ENCODE measurements around the gene NFIA. TPM values are rescaled to one million over a fixed set of nuclear protein-coding genes. Genes with fewer than 3 reads are reported as not detected.

NFIA gene
- total and polyA plus RNA-seq, 9 of the 15 experiments (the other 6 are each of a cell fraction or from before 2014, with no cell fraction given), result 5.3 to 24.9 (median 9.8) TPM

DNA sequence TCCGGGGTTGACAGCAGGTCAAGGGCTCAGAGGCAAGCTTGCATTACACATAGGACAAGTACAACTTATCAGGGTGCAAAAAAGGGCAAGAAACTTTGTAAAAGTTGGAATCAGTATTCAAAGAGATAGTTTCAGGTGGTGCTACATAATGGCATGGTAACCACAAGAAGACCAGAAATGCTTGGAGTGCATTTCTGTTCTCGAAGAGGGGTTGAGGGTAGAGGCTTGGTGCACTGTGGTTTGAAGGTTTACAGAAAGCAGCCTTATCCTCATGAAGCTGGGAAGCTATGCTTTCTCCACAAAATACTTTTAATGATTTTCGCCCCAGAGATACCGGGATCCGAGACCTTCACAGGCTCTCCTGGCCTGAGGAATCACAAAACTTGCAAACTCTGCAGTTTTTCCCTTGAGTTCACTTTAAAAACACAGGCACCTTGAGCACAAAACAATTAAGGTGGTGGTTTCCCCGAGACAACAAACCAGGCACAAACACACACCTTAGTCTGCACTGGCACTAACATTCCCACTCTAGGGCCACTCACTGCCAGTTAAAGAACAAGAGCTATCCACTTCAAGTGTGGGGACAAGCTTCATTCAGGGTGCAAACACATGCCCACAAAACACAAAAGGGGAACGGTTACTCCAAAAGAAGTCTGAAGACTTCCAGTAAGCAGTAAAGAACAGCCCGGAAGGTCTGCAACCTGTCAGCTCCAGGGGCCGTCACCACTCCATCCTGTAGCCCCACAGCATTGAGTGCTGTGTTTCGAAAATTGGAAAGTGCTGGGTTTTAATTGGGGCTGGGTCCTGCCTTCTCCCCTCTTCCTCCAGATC, 29.8 kb upstream of the NFIA start (continued):
- TF ChIP-seq, protein P1, sequence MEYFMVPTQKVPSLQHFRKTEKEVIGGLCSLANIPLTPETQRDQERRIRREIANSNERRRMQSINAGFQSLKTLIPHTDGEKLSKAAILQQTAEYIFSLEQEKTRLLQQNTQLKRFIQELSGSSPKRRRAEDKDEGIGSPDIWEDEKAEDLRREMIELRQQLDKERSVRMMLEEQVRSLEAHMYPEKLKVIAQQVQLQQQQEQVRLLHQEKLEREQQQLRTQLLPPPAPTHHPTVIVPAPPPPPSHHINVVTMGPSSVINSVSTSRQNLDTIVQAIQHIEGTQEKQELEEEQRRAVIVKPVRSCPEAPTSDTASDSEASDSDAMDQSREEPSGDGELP (CRISPR knock-in tag; IDR thresholded peaks at IDR 0.05; ENCODE audit: borderline replicate concordance), result no peak
- TF ChIP-seq, protein P2, sequence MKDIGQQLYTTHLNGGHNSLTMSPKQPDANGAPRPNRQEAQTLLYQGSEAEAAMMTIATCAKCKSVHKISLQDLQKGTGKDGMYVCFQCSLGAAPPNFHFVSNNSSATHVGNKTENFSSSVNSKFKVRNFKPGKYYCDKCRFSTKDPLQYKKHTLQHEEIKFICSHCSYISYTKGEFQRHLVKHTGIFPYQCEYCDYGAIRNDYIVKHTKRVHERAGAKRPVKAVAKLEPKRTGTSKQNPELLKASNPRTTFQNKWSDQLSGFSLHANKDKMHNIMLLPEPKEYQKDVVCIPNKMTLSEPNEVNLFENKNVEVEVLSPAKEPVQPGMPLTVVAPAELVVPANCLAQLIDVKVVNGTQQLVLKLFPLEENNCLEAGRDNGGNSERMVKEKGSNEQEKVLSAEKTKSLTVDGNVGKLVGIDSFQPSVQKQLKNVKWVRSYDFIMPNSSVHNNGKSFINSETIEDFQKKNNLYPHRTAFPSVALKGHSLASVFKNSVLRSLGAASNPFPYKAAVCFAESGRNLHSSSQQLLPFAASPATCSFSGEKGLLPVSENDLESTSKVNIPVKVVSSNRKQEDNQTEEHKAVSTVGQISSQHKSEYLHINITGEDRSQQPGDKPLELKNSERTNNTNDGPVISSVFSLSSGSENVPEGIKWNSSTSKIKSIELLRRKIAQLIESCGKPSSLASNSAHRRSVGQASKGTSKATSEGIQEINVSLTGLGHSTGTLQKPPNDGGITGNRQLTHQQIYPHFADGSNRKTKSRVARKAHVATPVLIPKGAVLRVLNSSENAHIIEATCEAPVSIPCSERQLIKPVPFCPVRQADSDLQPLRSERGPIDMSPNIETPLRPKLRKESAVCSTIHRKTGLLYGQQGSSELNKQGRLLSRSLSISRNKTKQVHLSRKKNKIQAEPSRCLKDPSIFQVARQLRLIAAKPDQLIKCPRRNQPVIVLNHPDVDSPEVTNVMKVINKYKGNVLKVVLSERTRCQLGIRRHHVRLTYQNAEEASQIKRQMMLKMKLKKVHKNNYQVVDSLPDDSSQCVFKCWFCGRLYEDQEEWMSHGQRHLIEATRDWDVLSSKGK (CRISPR knock-in tag; IDR thresholded peaks at IDR 0.05), result no peak
- TF ChIP-seq EP400 (IDR thresholded peaks at IDR 0.05) (no peak), NR2C1 (IDR thresholded peaks at IDR 0.05) (no peak), NR2C1 (tag; IDR thresholded peaks at IDR 0.05) (0 out of 2 replicates have a peak, but pooled peaks have one; percentile 2), ZNF316 (IDR thresholded peaks at IDR 0.05) (peak; percentile 96), POLR2H (tag; IDR thresholded peaks at IDR 0.05; ENCODE audit: low read depth) (no peak), FOS (IDR thresholded peaks at IDR 0.05; ENCODE audit: extremely low read depth, insufficient read length) (no peak), CHCHD3 (CRISPR knock-in tag; IDR thresholded peaks at IDR 0.05) (no peak), NFXL1 (CRISPR knock-in tag; IDR thresholded peaks at IDR 0.05) (no peak)
- TF ChIP-seq, protein P3, sequence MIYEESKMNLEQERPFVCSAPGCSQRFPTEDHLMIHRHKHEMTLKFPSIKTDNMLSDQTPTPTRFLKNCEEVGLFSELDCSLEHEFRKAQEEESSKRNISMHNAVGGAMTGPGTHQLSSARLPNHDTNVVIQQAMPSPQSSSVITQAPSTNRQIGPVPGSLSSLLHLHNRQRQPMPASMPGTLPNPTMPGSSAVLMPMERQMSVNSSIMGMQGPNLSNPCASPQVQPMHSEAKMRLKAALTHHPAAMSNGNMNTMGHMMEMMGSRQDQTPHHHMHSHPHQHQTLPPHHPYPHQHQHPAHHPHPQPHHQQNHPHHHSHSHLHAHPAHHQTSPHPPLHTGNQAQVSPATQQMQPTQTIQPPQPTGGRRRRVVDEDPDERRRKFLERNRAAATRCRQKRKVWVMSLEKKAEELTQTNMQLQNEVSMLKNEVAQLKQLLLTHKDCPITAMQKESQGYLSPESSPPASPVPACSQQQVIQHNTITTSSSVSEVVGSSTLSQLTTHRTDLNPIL (CRISPR knock-in tag; IDR thresholded peaks at IDR 0.05), result no peak
- TF ChIP-seq, protein P4, sequence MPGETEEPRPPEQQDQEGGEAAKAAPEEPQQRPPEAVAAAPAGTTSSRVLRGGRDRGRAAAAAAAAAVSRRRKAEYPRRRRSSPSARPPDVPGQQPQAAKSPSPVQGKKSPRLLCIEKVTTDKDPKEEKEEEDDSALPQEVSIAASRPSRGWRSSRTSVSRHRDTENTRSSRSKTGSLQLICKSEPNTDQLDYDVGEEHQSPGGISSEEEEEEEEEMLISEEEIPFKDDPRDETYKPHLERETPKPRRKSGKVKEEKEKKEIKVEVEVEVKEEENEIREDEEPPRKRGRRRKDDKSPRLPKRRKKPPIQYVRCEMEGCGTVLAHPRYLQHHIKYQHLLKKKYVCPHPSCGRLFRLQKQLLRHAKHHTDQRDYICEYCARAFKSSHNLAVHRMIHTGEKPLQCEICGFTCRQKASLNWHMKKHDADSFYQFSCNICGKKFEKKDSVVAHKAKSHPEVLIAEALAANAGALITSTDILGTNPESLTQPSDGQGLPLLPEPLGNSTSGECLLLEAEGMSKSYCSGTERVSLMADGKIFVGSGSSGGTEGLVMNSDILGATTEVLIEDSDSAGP (CRISPR knock-in tag; IDR thresholded peaks at IDR 0.05), result no peak
